HG03442 (cell line): ENCODE data around the gene NOS2.
"Not testable (repeated sequence)": the region's sequence is repeated elsewhere in the genome, so short reads cannot be mapped to it uniquely, and the experiment has no call there.

Experiments used
- ATAC-seq: cut with Tn5 transposase; IDR thresholded peaks from one replicate; pipeline ENCODE4 v1.9.1; 2021; ENCODE audit warnings: mild to moderate bottlenecking, moderate library complexity; ENCODE audit not compliant: unreplicated experiment

Gene NOS2

GRCh38 chr17:27733773-27734172, 66.6 kb downstream of the NOS2 start:
- ATAC-seq, result no peak

- not testable (repeated sequence) for ATAC-seq
Observed at GRCh38 chr17:27732746-27733145, 67.6 kb downstream of the NOS2 start.

- ATAC-seq, result not testable (repeated sequence)
Observed at GRCh38 chr17:27725982-27726381, 74.3 kb downstream of the NOS2 start.

GRCh38 chr17:27721797-27722196, 78.5 kb downstream of the NOS2 start:
- no peak for ATAC-seq
